ENCODE results near the gene EEF1AKMT1.

EEF1AKMT1 gene

GRCh38 chr13:20773194-20774080 lies at the start of gene EEF1AKMT1:
EEF1AKMT1 (minus strand) TSS chr13:20773961; CDS start chr13:20757598, 16,363 bp downstream.
- Histone ChIP-seq H3K27ac (peak within 1 kb of the TSS; percentile 87 to 99 (median 96)), H3K27me3 (no peaks in the 10 kb centered on the region), H3K4me2 (peak within 1 kb of the TSS; percentile 74 to 95 (median 86)), H3K9me3 (replicated peaks in 1 of 11) (peaks cover 26 to 39% (median 34%) of the 10 kb centered on the region in 11 experiments), H3K4me3 (peak within 1 kb of the TSS; percentile 61 to 81 (median 68)), H3K36me3 (peaks cover 25 to 52% (median 43%) of the 10 kb centered on the region in 11 experiments), H4K20me1 (no peaks in the 10 kb centered on the region), H3K9ac (peak within 1 kb of the TSS; percentile 87 to 97 (median 93)), H3K4me1 (peaks cover 8 to 20% (median 10%) of the 10 kb centered on the region in 10 experiments; a peak in 19 of 20 replicates)
- TF ChIP-seq Cebpa-rat (IDR thresholded peaks at IDR 0.05), result peak; percentile 68 to 95 (median 89); a peak in 21 of 22 replicates

- Histone ChIP-seq H3K4me1 (peaks cover 0 to 18% (median 8%) of the 10 kb centered on the region in 10 experiments; a peak in 14 of 20 replicates), H3K9ac (no peak overlapping the region), H3K9me3 (replicated peaks in 1 of 11) (no peaks in the 10 kb centered on the region), H3K27me3 (no peaks in the 10 kb centered on the region), H3K4me2 (no peak overlapping the region), H3K36me3 (peaks cover 34 to 82% (median 49%) of the 10 kb centered on the region in 11 experiments), H3K4me3 (no peak overlapping the region), H3K27ac (no peak overlapping the region), H4K20me1 (peaks cover 0 to 14% (median 0%) of the 10 kb centered on the region in 11 experiments; a peak in 6 of 22 replicates)
- no peak for TF ChIP-seq Cebpa-rat (IDR thresholded peaks at IDR 0.05)
Observed at GRCh38 chr13:20823071-20823470, 49.3 kb upstream of the EEF1AKMT1 start.

DNA sequence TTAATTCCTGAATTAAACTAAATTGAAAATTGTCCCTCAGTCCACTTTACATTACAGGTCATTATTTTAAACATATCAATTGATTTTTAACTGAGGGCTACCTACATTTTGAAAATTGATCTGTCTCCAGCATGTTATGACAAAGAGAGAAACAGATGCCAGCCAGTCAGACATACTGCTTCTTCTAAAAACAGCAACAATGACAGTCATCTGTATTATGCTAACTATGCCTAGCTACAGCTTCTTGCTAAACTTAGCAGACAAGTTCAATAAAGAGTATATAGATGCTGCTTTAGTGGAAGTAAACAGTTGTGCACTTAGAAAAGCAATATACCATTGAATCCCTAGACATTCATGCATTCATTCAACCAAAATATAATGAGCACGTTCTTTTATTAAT lies 48.6 kb upstream of the EEF1AKMT1 start:
- H3K4me2 ChIP-seq, result no peak overlapping the region
- H3K27me3 ChIP-seq, result no peaks in the 10 kb centered on the region
- H4K20me1 ChIP-seq, result peaks cover 0 to 15% (median 0%) of the 10 kb centered on the region in 11 experiments; a peak in 5 of 22 replicates
- H3K36me3 ChIP-seq, result peaks cover 40 to 87% (median 56%) of the 10 kb centered on the region in 11 experiments
- no peak for TF ChIP-seq Cebpa-rat (IDR thresholded peaks at IDR 0.05)
- H3K4me3 ChIP-seq, result no peak overlapping the region
- no peak overlapping the region for H3K27ac ChIP-seq
- H3K4me1 ChIP-seq, result peaks cover 0 to 18% (median 8%) of the 10 kb centered on the region in 10 experiments; a peak in 14 of 20 replicates
- no peak overlapping the region for H3K9ac ChIP-seq
- H3K9me3 ChIP-seq (replicated peaks in 1 of 11), result no peaks in the 10 kb centered on the region

DNA sequence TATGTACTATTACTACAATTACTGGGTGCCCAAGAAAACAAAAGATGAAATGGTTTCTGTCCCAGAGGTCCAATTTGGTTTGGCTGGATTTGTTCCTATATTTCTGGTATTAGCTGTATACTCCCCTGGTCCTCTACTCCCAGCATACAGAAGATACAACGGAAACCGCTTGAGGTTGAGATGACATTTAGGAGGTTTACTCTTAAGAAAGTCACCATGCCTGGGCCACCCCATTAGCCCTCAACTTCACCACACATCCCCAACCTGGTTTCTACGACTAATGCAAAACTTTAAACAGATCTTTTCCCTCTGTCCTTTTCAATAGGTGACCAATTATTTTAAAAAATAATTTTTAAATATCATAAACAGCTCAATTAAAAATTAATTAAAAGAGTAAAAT lies 46.0 kb upstream of the EEF1AKMT1 start:
- H3K27me3 ChIP-seq, result no peaks in the 10 kb centered on the region
- no peak overlapping the region for H3K27ac ChIP-seq
- peaks cover 0 to 2% (median 0%) of the 10 kb centered on the region in 10 experiments; a peak in 3 of 20 replicates for H3K4me1 ChIP-seq
- no peaks in the 10 kb centered on the region for H3K9me3 ChIP-seq (replicated peaks in 1 of 11)
- H3K4me2 ChIP-seq, result no peak overlapping the region
- H4K20me1 ChIP-seq, result peaks cover 0 to 18% (median 0%) of the 10 kb centered on the region in 11 experiments; a peak in 4 of 22 replicates
- TF ChIP-seq Cebpa-rat (IDR thresholded peaks at IDR 0.05), result no peak
- no peak overlapping the region for H3K4me3 ChIP-seq
- peaks cover 44 to 97% (median 68%) of the 10 kb centered on the region in 11 experiments for H3K36me3 ChIP-seq
- H3K9ac ChIP-seq, result no peak overlapping the region

DNA sequence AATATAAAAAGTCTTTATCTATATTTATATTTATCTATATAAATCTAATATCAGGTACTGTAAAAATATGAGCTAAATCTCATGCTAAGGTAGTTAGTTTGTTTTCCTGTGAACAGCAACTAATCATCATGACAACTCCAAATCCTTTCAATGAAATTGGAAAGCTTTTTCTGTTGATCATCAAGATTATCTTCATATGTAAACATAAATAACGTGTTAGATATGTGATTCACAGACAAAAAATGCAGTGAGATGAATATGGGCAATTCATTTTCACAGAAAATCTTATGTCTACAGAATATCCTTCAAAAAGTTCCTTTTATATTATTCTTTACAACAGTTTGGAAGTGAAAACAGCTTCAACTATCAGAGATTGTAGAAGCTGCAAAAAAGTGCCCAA lies 41.7 kb upstream of the EEF1AKMT1 start:
- H3K27ac ChIP-seq, result no peak overlapping the region
- peaks cover 0 to 20% (median 0%) of the 10 kb centered on the region in 11 experiments; a peak in 5 of 22 replicates for H4K20me1 ChIP-seq
- no peak for TF ChIP-seq Cebpa-rat (IDR thresholded peaks at IDR 0.05)
- 0 out of 22 replicates have a peak, but pooled peaks cover 0 to 4% (median 0%) of the 10 kb centered on the region in 11 experiments for H3K9me3 ChIP-seq (replicated peaks in 1 of 11)
- no peaks in the 10 kb centered on the region for H3K27me3 ChIP-seq
- no peak overlapping the region for H3K4me3 ChIP-seq
- H3K36me3 ChIP-seq, result peaks cover 71 to 100% (median 82%) of the 10 kb centered on the region in 11 experiments
- H3K4me2 ChIP-seq, result no peak overlapping the region
- H3K9ac ChIP-seq, result no peak overlapping the region
- no peaks in the 10 kb centered on the region for H3K4me1 ChIP-seq

DNA sequence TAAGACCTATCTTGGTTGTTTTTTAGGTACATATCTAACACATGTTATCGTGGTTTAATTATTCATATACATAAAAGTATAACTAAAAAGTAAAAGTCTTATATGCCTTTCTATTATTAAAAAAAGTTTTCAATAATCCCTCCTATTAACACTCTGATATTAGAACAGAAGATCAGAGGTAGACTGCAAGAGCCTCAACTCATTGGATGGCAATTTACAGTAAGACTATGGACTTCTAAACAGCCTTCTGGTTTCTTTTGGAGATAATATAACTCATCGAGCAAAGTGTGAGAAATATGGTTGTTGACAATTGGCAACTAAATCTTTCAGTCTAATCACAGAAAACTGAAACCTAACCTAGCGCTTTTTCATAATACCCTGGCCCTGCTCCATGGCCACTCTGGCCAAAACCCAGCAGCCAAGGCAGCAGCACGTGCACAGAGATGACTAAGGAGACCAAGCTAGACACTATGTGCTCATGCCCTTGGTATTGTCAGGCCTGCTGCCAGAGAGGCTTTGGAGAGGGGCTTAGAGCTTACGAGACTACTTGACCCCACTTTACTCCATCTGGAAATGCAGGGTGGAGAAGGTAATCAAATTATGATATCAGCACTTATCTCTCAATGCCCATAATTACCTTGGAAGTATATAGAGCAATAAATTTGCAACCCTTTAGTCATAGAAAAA lies 40.6 kb upstream of the EEF1AKMT1 start:
- no peaks in the 10 kb centered on the region for H3K4me1 ChIP-seq
- H3K9me3 ChIP-seq (replicated peaks in 1 of 11), result 0 out of 22 replicates have a peak, but pooled peaks cover 0 to 4% (median 0%) of the 10 kb centered on the region in 11 experiments
- no peak overlapping the region for H3K9ac ChIP-seq
- no peak overlapping the region for H3K4me2 ChIP-seq
- no peaks in the 10 kb centered on the region for H3K27me3 ChIP-seq
- H4K20me1 ChIP-seq, result peaks cover 0 to 20% (median 0%) of the 10 kb centered on the region in 11 experiments; a peak in 5 of 22 replicates
- peaks cover 66 to 100% (median 82%) of the 10 kb centered on the region in 11 experiments for H3K36me3 ChIP-seq
- TF ChIP-seq Cebpa-rat (IDR thresholded peaks at IDR 0.05), result no peak
- no peak overlapping the region for H3K27ac ChIP-seq
- no peak overlapping the region for H3K4me3 ChIP-seq

GRCh38 chr13:20812890-20813289 lies 39.1 kb upstream of the EEF1AKMT1 start:
- H3K4me1 ChIP-seq, result no peaks in the 10 kb centered on the region
- 0 out of 22 replicates have a peak, but pooled peaks cover 0 to 4% (median 0%) of the 10 kb centered on the region in 11 experiments for H3K9me3 ChIP-seq (replicated peaks in 1 of 11)
- peaks cover 67 to 100% (median 83%) of the 10 kb centered on the region in 11 experiments for H3K36me3 ChIP-seq
- no peak overlapping the region for H3K4me3 ChIP-seq
- peaks cover 0 to 15% (median 0%) of the 10 kb centered on the region in 11 experiments; a peak in 5 of 22 replicates for H4K20me1 ChIP-seq
- H3K9ac ChIP-seq, result no peak overlapping the region
- TF ChIP-seq Cebpa-rat (IDR thresholded peaks at IDR 0.05), result no peak
- no peak overlapping the region for H3K4me2 ChIP-seq
- no peaks in the 10 kb centered on the region for H3K27me3 ChIP-seq
- no peak overlapping the region for H3K27ac ChIP-seq

DNA sequence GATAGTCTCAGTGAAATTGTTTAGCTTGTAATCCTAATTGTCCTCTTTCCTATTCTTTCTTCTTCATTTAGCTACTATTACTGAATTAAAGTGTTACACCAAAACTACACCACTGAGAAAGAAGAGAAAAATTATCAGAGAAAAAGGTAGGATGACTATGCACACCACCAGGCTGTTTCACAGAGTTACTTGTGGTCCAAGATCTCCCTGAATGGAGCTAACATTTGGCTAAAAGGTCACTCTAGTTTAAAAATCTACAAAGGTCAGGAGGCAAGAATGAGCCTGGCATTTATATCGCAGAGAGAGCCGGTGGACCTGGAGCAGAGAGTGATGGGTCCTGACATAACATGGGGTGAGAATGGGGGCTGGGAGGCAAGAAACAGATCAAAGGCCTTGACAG lies 37.0 kb upstream of the EEF1AKMT1 start:
- Histone ChIP-seq H3K9ac (no peak overlapping the region), H3K4me3 (no peak overlapping the region), H3K4me2 (no peak overlapping the region), H3K27me3 (no peaks in the 10 kb centered on the region), H4K20me1 (peaks cover 0 to 12% (median 0%) of the 10 kb centered on the region in 11 experiments; a peak in 3 of 22 replicates), H3K27ac (no peak overlapping the region), H3K36me3 (peaks cover 73 to 100% (median 89%) of the 10 kb centered on the region in 11 experiments), H3K4me1 (no peaks in the 10 kb centered on the region), H3K9me3 (replicated peaks in 1 of 11) (0 out of 22 replicates have a peak, but pooled peaks cover 0 to 4% (median 0%) of the 10 kb centered on the region in 11 experiments)
- TF ChIP-seq Cebpa-rat (IDR thresholded peaks at IDR 0.05), result no peak
